CD8-positive, alpha-beta memory T cell (primary cell): ENCODE data around the gene EXOC6B. TPM values are rescaled to one million over a fixed set of nuclear protein-coding genes. Genes with fewer than 3 reads are reported as not detected.

Experiments used
- CTCF ChIA-PET: fragments of 350-600 bp; sonication (Branson Sonifier 250); formaldehyde crosslinking; loops from one replicate; lab custom pipeline; 2021; ENCODE audit warnings: antibody characterized with exemption; lab: Charles Lee
- POLR2A ChIA-PET: fragments of 350-600 bp; sonication (Branson Sonifier 250); formaldehyde crosslinking; loops from one replicate; lab custom pipeline; 2021; ENCODE audit warnings: antibody characterized with exemption; lab: Charles Lee
- DNase-seq, 5 donors: peaks; one replicate each; pipeline versions ENCODE4 v3.0.0 to v3.0.0-alpha.2; 2020 to 2022; ENCODE audit warnings: mixed read lengths in 1 of 5
- H3K27ac ChIP-seq: one replicate; pipeline ENCODE4 v1.7.0; 2013; ENCODE audit warnings: low read depth, mild to moderate bottlenecking, low read length, moderate library complexity
- H3K27me3 ChIP-seq: 2 replicates; pipeline ENCODE4 v1.7.0; 2013; ENCODE audit warnings: low read length, mild to moderate bottlenecking; ENCODE audit not compliant: insufficient read depth, poor library complexity, severe bottlenecking
- H3K36me3 ChIP-seq: 2 replicates; pipeline ENCODE4 v1.7.0; 2013; ENCODE audit warnings: mild to moderate bottlenecking, low read length, moderate library complexity; ENCODE audit not compliant: insufficient read depth
- H3K4me1 ChIP-seq: 2 replicates; pipeline ENCODE4 v1.7.0; 2013; ENCODE audit warnings: mild to moderate bottlenecking, low read length, moderate library complexity; ENCODE audit not compliant: insufficient read depth
- H3K4me3 ChIP-seq: 2 replicates; pipeline ENCODE4 v1.7.0; 2013; ENCODE audit warnings: mild to moderate bottlenecking, low read length
- H3K9me3 ChIP-seq: 2 replicates; pipeline ENCODE4 v1.7.0; 2013; ENCODE audit warnings: mild to moderate bottlenecking, low read length
- H3K27ac Mint-ChIP-seq, 8 donors: one replicate each; pipeline ENCODE4 v1.8.0; 2020 to 2021; ENCODE audit warnings: mixed read lengths in 8 of 8, mild to moderate bottlenecking in 6 of 8, inconsistent platforms in 3 of 8, moderate library complexity in 3 of 8
- H3K27me3 Mint-ChIP-seq, 2 donors: one replicate each; pipeline ENCODE4 v1.8.0; 2020 to 2021; ENCODE audit warnings: mixed read lengths in 2 of 2, mild to moderate bottlenecking in 1 of 2, moderate library complexity in 1 of 2
- H3K36me3 Mint-ChIP-seq, 3 donors: one replicate each; pipeline ENCODE4 v1.8.0; 2020 to 2021; ENCODE audit warnings: mixed read lengths in 3 of 3, inconsistent platforms in 1 of 3, mild to moderate bottlenecking in 1 of 3
- H3K4me1 Mint-ChIP-seq, 3 donors: one replicate each; pipeline ENCODE4 v1.8.0; 2020 to 2021; ENCODE audit warnings: mixed read lengths in 3 of 3, inconsistent platforms in 1 of 3, mild to moderate bottlenecking in 1 of 3
- H3K4me3 Mint-ChIP-seq, 7 donors: one replicate each; pipeline ENCODE4 v1.8.0; 2020 to 2021; ENCODE audit warnings: mixed read lengths in 7 of 7, mild to moderate bottlenecking in 6 of 7, moderate library complexity in 4 of 7, inconsistent platforms in 2 of 7
- H3K9me3 Mint-ChIP-seq, 5 donors: one replicate each; pipeline ENCODE4 v1.8.0; 2020 to 2022; ENCODE audit warnings: mixed read lengths in 5 of 5, mild to moderate bottlenecking in 3 of 5, moderate library complexity in 2 of 5, inconsistent platforms in 1 of 5
- polyA plus RNA-seq: library from polyadenylated mRNA; unstranded; fragments of 300-500 nt; fragmentation: Illumina TruSeq; gene quantifications from one replicate; pipeline ENCODE4 v1.2.3, GENCODE V29; 2021
- total RNA-seq, 2 experiments: library from RNA; stranded (reverse); gene quantifications; one replicate each; pipeline ENCODE4 v1.2.3, GENCODE V29; 2021

The EXOC6B gene
- total and polyA plus RNA-seq, 3 experiments from 2014 or later = 2.1 to 9.4 (median 7.1) TPM

DNA sequence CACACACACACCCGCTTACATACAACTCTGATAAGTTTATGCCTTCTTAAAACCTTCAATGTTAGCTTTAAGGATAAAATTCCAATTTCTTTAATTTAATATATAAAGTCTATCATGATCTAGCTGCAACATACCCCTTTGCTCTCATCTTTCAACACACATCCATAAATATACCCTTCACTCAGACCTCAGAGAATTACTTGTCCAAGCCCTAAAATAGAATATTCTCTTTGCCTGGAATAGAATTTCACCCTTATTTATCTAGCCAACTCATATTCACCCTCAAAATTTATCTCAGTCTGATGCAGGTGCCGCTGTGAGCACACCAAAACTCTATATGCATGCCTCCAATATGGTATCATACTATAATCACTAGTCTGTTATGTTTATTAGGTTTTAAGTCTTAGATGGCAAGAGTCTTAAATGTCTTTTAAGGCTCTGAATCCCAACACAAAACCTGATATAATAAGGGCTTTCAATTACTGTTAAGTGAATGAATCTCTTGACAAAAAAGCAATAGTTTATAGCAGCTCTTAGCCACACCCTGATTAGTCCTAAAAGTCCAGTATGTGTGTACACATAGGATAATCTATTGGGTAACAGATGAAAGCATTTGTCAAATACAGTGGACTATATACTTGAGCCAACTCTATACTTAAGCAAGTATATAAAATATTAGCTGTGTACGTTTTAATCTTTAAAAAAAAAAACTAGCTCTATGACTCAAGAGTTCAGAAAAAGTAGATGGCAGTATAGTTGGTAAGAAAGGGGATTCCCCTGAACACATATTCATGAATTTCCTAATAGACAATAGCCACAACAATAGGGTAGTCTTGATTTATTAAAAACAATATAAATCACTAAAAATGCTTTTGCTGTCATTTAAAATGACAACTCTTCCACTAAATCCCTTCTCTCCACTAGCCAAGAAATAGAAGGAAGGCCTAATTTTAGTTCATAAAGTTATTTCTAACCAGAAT, 144.5 kb downstream of the EXOC6B start:
- H3K27me3 Mint-ChIP-seq = no peaks in the 10 kb centered on the region
- Histone ChIP-seq H3K36me3 (no peaks in the 10 kb centered on the region), H3K4me3 (no peak overlapping the region), H3K4me1 (no peaks in the 10 kb centered on the region), H3K9me3 (no peaks in the 10 kb centered on the region), H3K27ac (no peak overlapping the region), H3K27me3 (no peaks in the 10 kb centered on the region)
- H3K9me3 Mint-ChIP-seq = no peaks in the 10 kb centered on the region
- ChIA-PET CTCF (no interaction called here), POLR2A (no interaction called here)
- no peak overlapping the region for H3K4me3 Mint-ChIP-seq
- H3K4me1 Mint-ChIP-seq = peaks cover 0 to 13% (median 5%) of the 10 kb centered on the region in 3 donors
- H3K36me3 Mint-ChIP-seq = peaks cover 4 to 8% (median 5%) of the 10 kb centered on the region in 3 donors
- H3K27ac Mint-ChIP-seq = no peak overlapping the region
- DNase-seq = no peak

DNA sequence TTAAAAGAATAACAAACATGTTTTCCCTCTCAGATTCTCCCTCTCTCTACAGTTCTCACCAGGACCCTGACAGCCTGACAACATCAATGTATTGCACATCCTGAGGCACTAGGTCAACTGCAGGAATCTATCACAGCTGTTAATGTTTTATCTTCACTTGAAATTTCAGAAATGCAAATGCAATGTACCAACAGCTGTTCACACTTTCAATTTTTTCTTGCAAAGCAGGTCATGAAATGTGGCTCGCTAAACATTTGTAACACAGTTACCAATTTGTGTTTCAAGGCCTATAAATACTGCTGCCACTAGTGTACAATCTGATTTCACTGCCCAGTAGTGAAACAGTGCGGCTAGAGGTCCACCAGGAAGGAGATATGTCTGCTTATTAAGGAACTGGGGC, 147.8 kb downstream of the EXOC6B start:
- DNase-seq = no peak
- ChIA-PET CTCF (no interaction called here), POLR2A (no interaction called here)
- Histone ChIP-seq H3K27ac (no peak overlapping the region), H3K9me3 (no peaks in the 10 kb centered on the region), H3K36me3 (no peaks in the 10 kb centered on the region), H3K4me3 (no peak overlapping the region), H3K4me1 (no peaks in the 10 kb centered on the region), H3K27me3 (no peaks in the 10 kb centered on the region)
- H3K27me3 Mint-ChIP-seq = no peaks in the 10 kb centered on the region
- H3K9me3 Mint-ChIP-seq = no peaks in the 10 kb centered on the region
- peak overlapping the region in 1 of 8 donors; percentile 63 for H3K27ac Mint-ChIP-seq
- H3K4me3 Mint-ChIP-seq = no peak overlapping the region
- peaks cover 0 to 13% (median 5%) of the 10 kb centered on the region in 3 donors for H3K4me1 Mint-ChIP-seq
- peaks cover 3 to 8% (median 4%) of the 10 kb centered on the region in 3 donors for H3K36me3 Mint-ChIP-seq

DNA sequence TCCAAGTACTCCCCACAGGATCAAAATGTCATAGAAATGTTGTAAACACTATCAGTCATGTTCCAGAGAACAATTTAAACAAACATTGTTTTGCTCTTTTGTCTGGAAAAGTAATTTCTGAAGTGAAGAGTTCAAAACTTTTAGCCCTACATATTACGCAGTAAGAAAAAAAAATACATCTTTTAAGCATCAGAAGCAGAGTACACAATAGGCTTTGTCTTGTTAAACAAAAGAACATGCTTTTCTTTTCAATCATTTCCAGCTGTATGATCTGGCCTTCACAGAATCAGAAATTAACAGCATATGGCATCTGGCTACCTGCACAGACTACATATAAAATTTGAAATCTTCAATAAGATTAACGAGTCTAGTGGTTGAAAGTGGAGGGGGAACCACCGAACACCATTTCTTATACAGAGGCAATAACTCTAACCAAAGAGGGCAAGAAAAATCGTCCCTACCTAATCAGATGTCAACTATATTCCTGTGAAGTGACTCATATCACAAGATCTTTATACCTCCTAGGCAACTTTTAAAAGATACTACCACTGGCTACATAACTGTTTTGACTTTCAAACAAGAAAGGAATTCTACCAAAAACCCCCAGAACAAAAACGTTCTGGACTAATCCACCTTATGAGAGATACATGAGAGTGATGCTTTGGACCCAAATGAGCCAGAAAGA, 149.3 kb downstream of the EXOC6B start:
- Histone ChIP-seq H3K9me3 (no peaks in the 10 kb centered on the region), H3K27me3 (no peaks in the 10 kb centered on the region), H3K4me3 (no peak overlapping the region), H3K27ac (no peak overlapping the region), H3K4me1 (no peaks in the 10 kb centered on the region), H3K36me3 (no peaks in the 10 kb centered on the region)
- Mint-ChIP-seq H3K9me3 (no peaks in the 10 kb centered on the region), H3K4me3 (no peak overlapping the region), H3K4me1 (peaks cover 0 to 13% (median 11%) of the 10 kb centered on the region in 3 donors), H3K36me3 (peaks cover 3 to 15% (median 4%) of the 10 kb centered on the region in 3 donors), H3K27ac (no peak overlapping the region), H3K27me3 (no peaks in the 10 kb centered on the region)
- ChIA-PET POLR2A (no interaction called here), CTCF (no interaction called here)
- DNase-seq = no peak

DNA sequence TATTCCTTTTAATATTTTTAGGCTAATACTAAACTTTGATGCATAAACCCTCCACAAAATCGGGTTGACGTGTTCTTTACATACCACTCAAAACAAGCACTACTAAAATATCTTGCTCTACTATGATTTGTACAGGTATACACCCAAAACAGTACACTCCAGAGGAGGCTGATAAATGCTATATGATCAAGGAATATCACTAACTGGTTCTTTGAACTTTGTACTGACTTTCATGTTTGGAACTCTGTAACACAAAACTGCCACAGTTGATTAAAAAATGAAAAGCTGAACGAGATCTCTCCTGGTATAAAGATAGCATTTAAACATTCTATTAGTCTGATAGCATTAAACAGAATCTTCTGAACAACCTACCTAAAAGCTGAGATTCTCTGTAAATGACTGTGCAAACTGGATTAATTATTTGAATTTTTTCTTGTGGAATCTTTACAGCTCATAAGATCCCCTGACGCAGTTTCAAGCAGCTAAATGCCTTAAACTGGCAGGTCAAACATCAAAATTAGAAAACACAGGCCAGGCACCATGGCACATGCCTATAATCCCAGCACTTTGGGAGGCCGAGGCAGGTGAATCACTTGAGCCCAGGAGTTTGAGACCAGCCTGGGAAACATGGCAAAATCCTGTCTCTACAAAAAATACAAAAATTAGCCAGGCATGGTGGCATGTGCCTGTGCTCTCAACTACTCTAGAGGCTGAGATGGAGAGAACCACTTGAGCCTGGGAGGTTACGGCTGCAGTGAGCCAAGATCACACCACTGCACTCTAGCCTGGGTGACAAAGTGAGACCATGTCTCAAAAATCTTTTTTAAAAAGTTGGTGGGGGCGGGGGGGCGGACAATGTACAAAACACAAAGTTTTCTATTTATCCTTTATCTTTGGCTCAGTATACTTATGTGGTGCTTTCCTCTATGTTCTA, 150.6 kb downstream of the EXOC6B start:
- Histone ChIP-seq H3K27me3 (no peaks in the 10 kb centered on the region), H3K9me3 (no peaks in the 10 kb centered on the region), H3K27ac (no peak overlapping the region), H3K4me3 (no peak overlapping the region), H3K4me1 (no peaks in the 10 kb centered on the region), H3K36me3 (no peaks in the 10 kb centered on the region)
- no peak for DNase-seq
- Mint-ChIP-seq H3K9me3 (no peaks in the 10 kb centered on the region), H3K36me3 (peaks cover 3 to 25% (median 5%) of the 10 kb centered on the region in 3 donors), H3K27me3 (no peaks in the 10 kb centered on the region), H3K4me3 (no peak overlapping the region), H3K27ac (no peak overlapping the region), H3K4me1 (peaks cover 0 to 16% (median 13%) of the 10 kb centered on the region in 3 donors)
- CTCF ChIA-PET = no interaction called here
- POLR2A ChIA-PET = no interaction called here

DNA sequence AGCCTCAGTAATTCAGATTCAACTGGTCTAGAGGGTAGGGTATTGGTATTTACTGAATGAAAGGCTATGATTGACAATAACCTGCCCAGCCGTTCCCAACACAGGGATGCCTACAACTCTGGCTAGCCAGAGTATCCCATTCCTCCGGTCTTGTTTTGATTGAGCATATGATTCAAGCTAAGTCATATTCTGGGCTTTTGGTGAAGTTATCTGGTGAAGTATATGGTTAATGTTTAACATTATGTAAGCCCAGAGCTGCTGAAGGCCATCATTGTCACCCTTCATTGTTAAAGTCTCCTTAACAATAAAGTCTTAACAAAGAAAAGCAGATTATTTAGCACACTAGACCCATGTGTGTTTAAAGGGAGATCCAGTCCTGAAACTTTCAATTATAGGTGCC, 152.6 kb downstream of the EXOC6B start:
- Histone ChIP-seq H3K27me3 (no peaks in the 10 kb centered on the region), H3K4me3 (no peak overlapping the region), H3K9me3 (no peaks in the 10 kb centered on the region), H3K27ac (no peak overlapping the region), H3K36me3 (no peaks in the 10 kb centered on the region), H3K4me1 (no peaks in the 10 kb centered on the region)
- no peak overlapping the region for H3K27ac Mint-ChIP-seq
- peaks cover 10 to 38% (median 10%) of the 10 kb centered on the region in 3 donors for H3K36me3 Mint-ChIP-seq
- ChIA-PET CTCF (no interaction called here), POLR2A (no interaction called here)
- H3K9me3 Mint-ChIP-seq = peaks cover 0 to 12% (median 4%) of the 10 kb centered on the region in 5 donors
- H3K27me3 Mint-ChIP-seq = no peaks in the 10 kb centered on the region
- no peak for DNase-seq
- H3K4me3 Mint-ChIP-seq = no peak overlapping the region
- H3K4me1 Mint-ChIP-seq = peaks cover 0 to 16% (median 13%) of the 10 kb centered on the region in 3 donors

DNA sequence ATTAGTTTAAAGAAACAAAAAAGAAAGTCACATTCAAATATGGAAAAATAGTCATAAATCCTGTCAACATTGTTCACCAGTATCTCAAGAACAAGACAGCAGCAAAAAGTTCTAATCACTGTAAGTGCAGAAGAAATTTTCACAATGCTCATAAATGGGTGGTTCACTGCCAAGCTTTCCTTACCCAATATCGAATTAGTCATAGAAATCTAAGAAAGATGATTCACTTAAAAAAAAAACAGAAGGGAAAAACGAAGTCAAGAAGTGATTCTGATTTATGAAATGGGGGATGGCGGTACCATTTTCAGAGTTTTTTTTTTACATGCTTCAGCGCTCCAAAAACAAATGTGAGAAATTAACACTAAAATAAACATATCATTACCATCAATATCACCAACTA, 156.7 kb downstream of the EXOC6B start:
- CTCF ChIA-PET = no interaction called here
- H3K9me3 ChIP-seq = no peaks in the 10 kb centered on the region
- DNase-seq = no peak
- POLR2A ChIA-PET = no interaction called here
- no peak overlapping the region for H3K4me3 ChIP-seq
- Mint-ChIP-seq H3K27me3 (no peaks in the 10 kb centered on the region), H3K4me1 (peaks cover 0 to 11% (median 0%) of the 10 kb centered on the region in 3 donors), H3K4me3 (no peak overlapping the region), H3K27ac (no peak overlapping the region), H3K9me3 (peaks cover 23 to 47% (median 42%) of the 10 kb centered on the region in 5 donors), H3K36me3 (peaks cover 12 to 65% (median 29%) of the 10 kb centered on the region in 3 donors)
- no peaks in the 10 kb centered on the region for H3K36me3 ChIP-seq
- H3K27ac ChIP-seq = no peak overlapping the region
- no peaks in the 10 kb centered on the region for H3K4me1 ChIP-seq
- H3K27me3 ChIP-seq = no peaks in the 10 kb centered on the region

DNA sequence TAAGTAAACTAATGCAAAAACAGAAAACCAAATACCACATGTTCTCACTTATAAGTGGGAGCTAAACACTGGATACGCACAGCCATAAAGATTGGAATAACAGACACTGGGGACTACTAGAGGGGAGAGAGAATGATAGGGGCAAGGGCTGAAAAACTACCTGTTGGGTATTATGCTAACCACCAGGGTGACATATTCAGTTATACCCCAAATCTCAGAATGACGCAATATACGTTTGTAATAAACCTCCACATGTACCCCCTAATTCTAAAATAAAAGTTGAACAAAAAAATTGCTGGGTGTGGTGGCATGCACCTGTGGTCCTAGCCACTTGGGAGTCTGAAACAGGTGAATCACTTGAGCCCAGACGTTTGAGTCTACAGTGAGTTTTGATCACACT, 157.2 kb downstream of the EXOC6B start:
- no peak overlapping the region for H3K4me3 Mint-ChIP-seq
- no peaks in the 10 kb centered on the region for H3K27me3 ChIP-seq

More for the DNA sequence above, 157.2 kb downstream of the EXOC6B start:
- peaks cover 15 to 70% (median 32%) of the 10 kb centered on the region in 3 donors for H3K36me3 Mint-ChIP-seq
- H3K27ac Mint-ChIP-seq = no peak overlapping the region
- peaks cover 23 to 51% (median 46%) of the 10 kb centered on the region in 5 donors for H3K9me3 Mint-ChIP-seq
- Histone ChIP-seq H3K4me3 (no peak overlapping the region), H3K9me3 (no peaks in the 10 kb centered on the region), H3K27ac (no peak overlapping the region), H3K4me1 (no peaks in the 10 kb centered on the region), H3K36me3 (no peaks in the 10 kb centered on the region)
- ChIA-PET POLR2A (no interaction called here), CTCF (no interaction called here)
- H3K4me1 Mint-ChIP-seq = peaks cover 0 to 11% (median 0%) of the 10 kb centered on the region in 3 donors
- no peak for DNase-seq
- H3K27me3 Mint-ChIP-seq = no peaks in the 10 kb centered on the region
